H9 (cell line): ENCODE measurements around the gene YTHDC1. TPM values are rescaled to one million over a fixed set of nuclear protein-coding genes. Genes with fewer than 3 reads are reported as not detected.
A peak's percentile ranks its signal among the peaks of the same experiment; 100 is the strongest.

Experiments
- DNase-seq: peaks from one replicate; pipeline ENCODE4 v3.0.0-alpha.2; 2017
- H2AFZ ChIP-seq: one replicate; pipeline ENCODE4 v1.6.1; 2013; ENCODE audit warnings: mild to moderate bottlenecking, low read length, control low read depth, moderate library complexity
- H2AK5ac ChIP-seq: 2 replicates; pipeline ENCODE4 v1.6.1; 2013; ENCODE audit warnings: low read length, control low read depth, mixed read lengths; ENCODE audit not compliant: insufficient read length
- H2BK120ac ChIP-seq: one replicate; pipeline ENCODE4 v1.6.1; 2013; ENCODE audit warnings: low read depth, mild to moderate bottlenecking, low read length, control low read depth, inconsistent platforms; ENCODE audit not compliant: poor library complexity, severe bottlenecking
- H2BK12ac ChIP-seq: 2 replicates; pipeline ENCODE4 v1.6.1; 2013; ENCODE audit warnings: low read length, control low read depth, mixed read lengths, low read depth; ENCODE audit not compliant: insufficient read length
- H2BK15ac ChIP-seq: 2 replicates; pipeline ENCODE4 v1.6.1; 2013; ENCODE audit warnings: low read depth, low read length, control low read depth
- H2BK20ac ChIP-seq: one replicate; pipeline ENCODE4 v1.6.1; 2013; ENCODE audit warnings: low read depth, mild to moderate bottlenecking, low read length, control low read depth, inconsistent platforms; ENCODE audit not compliant: poor library complexity, severe bottlenecking
- H2BK5ac ChIP-seq: 2 replicates; pipeline ENCODE4 v1.6.1; 2013; ENCODE audit warnings: low read length, control low read depth, mixed read lengths; ENCODE audit not compliant: insufficient read length
- H3K14ac ChIP-seq: 2 replicates; pipeline ENCODE4 v1.6.1; 2013; ENCODE audit warnings: low read length, control low read depth; ENCODE audit not compliant: insufficient read depth
- H3K18ac ChIP-seq: 2 replicates; pipeline ENCODE4 v1.6.1; 2013; ENCODE audit warnings: low read depth, mild to moderate bottlenecking, mixed read lengths, low read length, control low read depth; ENCODE audit not compliant: insufficient read length
- H3K23ac ChIP-seq: 2 replicates; pipeline ENCODE4 v1.6.1; 2013; ENCODE audit warnings: low read length, control low read depth, mixed read lengths, low read depth; ENCODE audit not compliant: insufficient read length
- H3K23me2 ChIP-seq: 2 replicates; pipeline ENCODE4 v1.6.1; 2013; ENCODE audit warnings: low read depth, mild to moderate bottlenecking, mixed read lengths, low read length, control low read depth; ENCODE audit not compliant: insufficient read length, poor library complexity, severe bottlenecking
- H3K27ac ChIP-seq: 2 replicates; pipeline ENCODE4 v1.5.1; 2013; ENCODE audit warnings: low read length, control low read depth, mixed read lengths, low read depth; ENCODE audit not compliant: insufficient read length
- H3K27me3 ChIP-seq: 2 replicates; pipeline ENCODE4 v1.6.1; 2013; ENCODE audit warnings: low read length, control low read depth, inconsistent platforms; ENCODE audit not compliant: insufficient read depth
- H3K4ac ChIP-seq: 2 replicates; pipeline ENCODE4 v1.6.1; 2013; ENCODE audit warnings: low read depth, mild to moderate bottlenecking, control low read depth, inconsistent platforms, low read length, moderate library complexity
- H3K4me1 ChIP-seq: 2 replicates; pipeline ENCODE4 v1.6.1; 2013; ENCODE audit warnings: low read length, control low read depth, inconsistent platforms; ENCODE audit not compliant: insufficient read depth
- H3K4me2 ChIP-seq: 2 replicates; pipeline ENCODE4 v1.6.1; 2013; ENCODE audit warnings: low read length, control low read depth, mixed read lengths; ENCODE audit not compliant: insufficient read length, insufficient read depth
- H3K56ac ChIP-seq: 2 replicates; pipeline ENCODE4 v1.6.1; 2013; ENCODE audit warnings: low read depth, mild to moderate bottlenecking, mixed read lengths, low read length, control low read depth; ENCODE audit not compliant: insufficient read length
- H3K79me1 ChIP-seq: 2 replicates; pipeline ENCODE4 v1.6.1; 2013; ENCODE audit warnings: low read depth, mild to moderate bottlenecking, moderate library complexity, low read length, control low read depth, inconsistent platforms; ENCODE audit not compliant: insufficient read depth, poor library complexity, severe bottlenecking
- H3K79me2 ChIP-seq: 2 replicates; pipeline ENCODE4 v1.6.1; 2013; ENCODE audit warnings: low read length, control low read depth, inconsistent platforms; ENCODE audit not compliant: insufficient read depth
- H3K9ac ChIP-seq: 2 replicates; pipeline ENCODE4 v1.6.1; 2013; ENCODE audit warnings: low read length, control low read depth, mixed read lengths; ENCODE audit not compliant: insufficient read length; ENCODE audit errors: extremely low read depth
- H3K9me3 ChIP-seq: one replicate; pipeline ENCODE4 v1.6.1; 2013; ENCODE audit warnings: low read depth, low read length, inconsistent platforms; ENCODE audit not compliant: control insufficient read depth
- H3T11ph ChIP-seq: one replicate; pipeline ENCODE4 v1.6.1; 2013; ENCODE audit warnings: mild to moderate bottlenecking, low read length, control low read depth, inconsistent platforms
- H4K20me1 ChIP-seq: one replicate; pipeline ENCODE4 v1.6.1; 2013; ENCODE audit not compliant: control insufficient read depth, insufficient read length, insufficient read depth
- H4K5ac ChIP-seq: 2 replicates; pipeline ENCODE4 v1.6.1; 2013; ENCODE audit warnings: low read depth, mild to moderate bottlenecking, mixed read lengths, low read length, control low read depth; ENCODE audit not compliant: insufficient read length
- H4K8ac ChIP-seq: replicated peaks from 2 replicates; pipeline ENCODE4 v1.6.1; 2013; ENCODE audit warnings: low read length, control low read depth, mixed read lengths, low read depth; ENCODE audit not compliant: insufficient read length
- H4K91ac ChIP-seq: 2 replicates; pipeline ENCODE4 v1.6.1; 2013; ENCODE audit warnings: low read depth, mild to moderate bottlenecking, moderate library complexity, mixed read lengths, low read length, control low read depth; ENCODE audit not compliant: insufficient read length
- H3K27ac Mint-ChIP-seq, 3 experiments: 2 replicates in 2 of 3; 3 replicates in 1 of 3; pipeline ENCODE4 v1.8.0; 2020 to 2021; ENCODE audit warnings: mixed read lengths in 3 of 3, mild to moderate bottlenecking in 1 of 3, moderate library complexity in 1 of 3
- H3K27me3 Mint-ChIP-seq: 2 replicates; pipeline ENCODE4 v1.8.0; 2021; ENCODE audit warnings: low read depth, mild to moderate bottlenecking, moderate library complexity, mixed read lengths
- H3K36me3 Mint-ChIP-seq, 3 experiments: 2 replicates in 2 of 3; 3 replicates in 1 of 3; pipeline ENCODE4 v1.8.0; 2020 to 2021; ENCODE audit warnings: low read depth in 3 of 3, mixed read lengths in 3 of 3; ENCODE audit not compliant: insufficient read depth in 1 of 3
- H3K4me1 Mint-ChIP-seq, 2 experiments: 2 replicates each; pipeline ENCODE4 v1.8.0; 2020; ENCODE audit warnings: mixed read lengths in 2 of 2
- H3K4me3 Mint-ChIP-seq, 2 experiments: 2 replicates in 1 of 2; 3 replicates in 1 of 2; pipeline ENCODE4 v1.8.0; 2020 to 2021; ENCODE audit warnings: mild to moderate bottlenecking in 2 of 2, mixed read lengths in 2 of 2, moderate library complexity in 1 of 2
- H3K9me3 Mint-ChIP-seq, 2 experiments: 2 replicates in 1 of 2; 3 replicates in 1 of 2; pipeline ENCODE4 v1.8.0; 2020; ENCODE audit warnings: mild to moderate bottlenecking in 2 of 2, mixed read lengths in 2 of 2, moderate library complexity in 1 of 2
- CTCF ChIP-seq: fragments of 200-600 bp; sonication (generic); conservative IDR thresholded peaks from 3 replicates; pipeline ENCODE4 v1.8.0; 2021; ENCODE audit warnings: antibody characterized with exemption, mild to moderate bottlenecking
- WGBS: extraction: QIAGEN DNeasy Blood & Tissue Kit; methylation state at CpG from one replicate; pipeline ENCODE4 v1.1.7; 2013; ENCODE audit warnings: missing lambda C conversion rate, low lambda C conversion rate, mixed read lengths; ENCODE audit not compliant: insufficient read length; ENCODE audit errors: extremely low coverage; 5-methylcytosine and 5-hydroxymethylcytosine counted together
- total RNA-seq: library from RNA; stranded (reverse); gene quantifications from 2 replicates; pipeline ENCODE4 v1.2.1, GENCODE V29; 2021

Gene YTHDC1
- total RNA-seq, 1 experiment from 2014 or later, result 158 TPM

- Histone ChIP-seq H4K5ac (no peak overlapping the region), H4K20me1 (no peaks in the 10 kb centered on the region), H2AFZ (no peak overlapping the region), H4K8ac (no peak overlapping the region), H3K23me2 (no peaks in the 10 kb centered on the region), H3K79me1 (no peaks in the 10 kb centered on the region), H4K91ac (no peak overlapping the region), H3K4ac (no peak overlapping the region), H3K56ac (no peak overlapping the region), H3K27me3 (no peaks in the 10 kb centered on the region), H3K18ac (no peak overlapping the region), H3K9ac (no peak overlapping the region), H3K79me2 (no peaks in the 10 kb centered on the region), H2BK5ac (no peak overlapping the region), H2BK20ac (no peak overlapping the region), H3K14ac (no peak overlapping the region), H3K4me2 (peak overlapping the region; percentile 33), H2BK15ac (no peak overlapping the region), H3K27ac (no peak overlapping the region), H2BK120ac (no peak overlapping the region), H3T11ph (no peak overlapping the region), H2BK12ac (no peak overlapping the region), H3K23ac (no peak overlapping the region), H2AK5ac (no peak overlapping the region), H3K9me3 (peaks cover 18% of the 10 kb centered on the region), H3K4me1 (peaks cover 10% of the 10 kb centered on the region; the same call in 1 of the 2 replicates)
- H3K27me3 Mint-ChIP-seq, result no peaks in the 10 kb centered on the region
- TF ChIP-seq CTCF, result no peak
- peaks cover 36 to 38% of the 10 kb centered on the region in 2 experiments for H3K9me3 Mint-ChIP-seq
- H3K4me3 Mint-ChIP-seq, result peak overlapping the region; percentile 38 to 62; a peak in 4 of 5 replicates
- DNase-seq, result no peak
- H3K36me3 Mint-ChIP-seq, result peaks cover 30 to 48% (median 32%) of the 10 kb centered on the region in 3 experiments
- WGBS, result no CpG with 5 or more reads among the region's 2 CpGs
- H3K4me1 Mint-ChIP-seq, result peaks cover 31 to 32% of the 10 kb centered on the region in 2 experiments
- H3K27ac Mint-ChIP-seq, result peak overlapping the region; percentile 44 to 97 (median 95); a peak in 6 of 7 replicates
These were observed 77.0 kb downstream of the YTHDC1 start for GRCh38 chr4:68272860-68273259.
